Adipocyte (in vitro differentiated cells): ENCODE data around the gene CSF3R.

ENCODE experiments used
- DNase-seq: peaks from one replicate; pipeline ENCODE4 v3.0.0-alpha.2; 2015; ENCODE audit warnings: low read depth
- H3K27me3 ChIP-seq: replicated peaks from 2 replicates; pipeline ENCODE4 v1.7.0; 2013; ENCODE audit warnings: mild to moderate bottlenecking, low read length, moderate library complexity; ENCODE audit not compliant: control insufficient read depth, insufficient read depth
- H3K36me3 ChIP-seq: 2 replicates; pipeline ENCODE4 v1.7.0; 2013; ENCODE audit warnings: low read length, mild to moderate bottlenecking, moderate library complexity; ENCODE audit not compliant: control insufficient read depth, insufficient read depth, severe bottlenecking
- H3K4me1 ChIP-seq: 2 replicates; pipeline ENCODE4 v1.7.0; 2013; ENCODE audit warnings: mild to moderate bottlenecking, low read length, moderate library complexity; ENCODE audit not compliant: control insufficient read depth, insufficient read depth
- H3K4me3 ChIP-seq: 2 replicates; pipeline ENCODE4 v1.7.0; 2013; ENCODE audit warnings: mild to moderate bottlenecking, low read length, moderate library complexity
- H3K9ac ChIP-seq: 2 replicates; pipeline ENCODE4 v1.7.0; 2013; ENCODE audit warnings: mild to moderate bottlenecking, low read length, moderate library complexity
- H3K9me3 ChIP-seq: 2 replicates; pipeline ENCODE4 v1.7.0; 2013; ENCODE audit warnings: mild to moderate bottlenecking, low read length, moderate library complexity; ENCODE audit not compliant: control insufficient read depth

The CSF3R gene

GRCh38 chr1:36438715-36439114 is 44.0 kb downstream of the CSF3R start:
- H3K9me3 ChIP-seq = no peaks in the 10 kb centered on the region
- no peak overlapping the region for H3K4me3 ChIP-seq
- H3K4me1 ChIP-seq = peaks cover 28% of the 10 kb centered on the region
- H3K27me3 ChIP-seq = no peaks in the 10 kb centered on the region
- peaks cover 17% of the 10 kb centered on the region for H3K36me3 ChIP-seq
- DNase-seq = no peak
- no peak overlapping the region for H3K9ac ChIP-seq

- H3K4me3 ChIP-seq = no peak overlapping the region
- H3K9me3 ChIP-seq = no peaks in the 10 kb centered on the region
- H3K4me1 ChIP-seq = peaks cover 21% of the 10 kb centered on the region
- no peaks in the 10 kb centered on the region for H3K27me3 ChIP-seq
- DNase-seq = no peak
- H3K9ac ChIP-seq = no peak overlapping the region
- H3K36me3 ChIP-seq = peaks cover 27% of the 10 kb centered on the region
These were observed 45.9 kb downstream of the CSF3R start for GRCh38 chr1:36436821-36437220.

- Histone ChIP-seq H3K9me3 (no peaks in the 10 kb centered on the region), H3K4me1 (peaks cover 9% of the 10 kb centered on the region), H3K4me3 (no peak overlapping the region), H3K36me3 (peaks cover 33% of the 10 kb centered on the region), H3K9ac (no peak overlapping the region), H3K27me3 (no peaks in the 10 kb centered on the region)
- no peak for DNase-seq
These were observed 49.6 kb downstream of the CSF3R start for GRCh38 chr1:36433102-36433501.

GRCh38 chr1:36432616-36433015 is 50.1 kb downstream of the CSF3R start:
- H3K9ac ChIP-seq = no peak overlapping the region
- H3K27me3 ChIP-seq = no peaks in the 10 kb centered on the region
- no peak overlapping the region for H3K4me3 ChIP-seq
- no peak for DNase-seq
- H3K9me3 ChIP-seq = no peaks in the 10 kb centered on the region
- H3K4me1 ChIP-seq = peaks cover 9% of the 10 kb centered on the region
- peaks cover 31% of the 10 kb centered on the region for H3K36me3 ChIP-seq

GRCh38 chr1:36425791-36426190 is 56.9 kb downstream of the CSF3R start:
- Histone ChIP-seq H3K4me3 (no peak overlapping the region), H3K9me3 (no peaks in the 10 kb centered on the region), H3K27me3 (no peaks in the 10 kb centered on the region), H3K9ac (no peak overlapping the region), H3K36me3 (peaks cover 30% of the 10 kb centered on the region), H3K4me1 (no peaks in the 10 kb centered on the region)
- no peak for DNase-seq

GRCh38 chr1:36421649-36422048 is 61.1 kb downstream of the CSF3R start:
- no peaks in the 10 kb centered on the region for H3K9me3 ChIP-seq
- DNase-seq = no peak
- H3K27me3 ChIP-seq = no peaks in the 10 kb centered on the region

GRCh38 chr1:36420836-36421317 is 61.8 kb downstream of the CSF3R start:
- H3K36me3 ChIP-seq = peaks cover 27% of the 10 kb centered on the region
- no peaks in the 10 kb centered on the region for H3K27me3 ChIP-seq
- peak; percentile 95 for DNase-seq
- peaks cover 32% of the 10 kb centered on the region for H3K4me1 ChIP-seq
- peak overlapping the region; percentile 61 for H3K4me3 ChIP-seq
- H3K9ac ChIP-seq = peak overlapping the region; percentile 69
- H3K9me3 ChIP-seq = no peaks in the 10 kb centered on the region

More at GRCh38 chr1:36421649-36422048, 61.1 kb downstream of the CSF3R start:
- H3K4me1 ChIP-seq = peaks cover 32% of the 10 kb centered on the region
- H3K4me3 ChIP-seq = no peak overlapping the region
- H3K9ac ChIP-seq = no peak overlapping the region
- H3K36me3 ChIP-seq = peaks cover 28% of the 10 kb centered on the region

- H3K9me3 ChIP-seq = no peaks in the 10 kb centered on the region
- H3K4me1 ChIP-seq = peaks cover 32% of the 10 kb centered on the region
- no peaks in the 10 kb centered on the region for H3K27me3 ChIP-seq
- peak overlapping the region; percentile 61 for H3K4me3 ChIP-seq
- peak overlapping the region; percentile 69 for H3K9ac ChIP-seq
- DNase-seq = peak; percentile 39
- H3K36me3 ChIP-seq = peaks cover 23% of the 10 kb centered on the region
These were observed 62.3 kb downstream of the CSF3R start for GRCh38 chr1:36420409-36420808.

GRCh38 chr1:36419569-36419968 is 63.1 kb downstream of the CSF3R start:
- peaks cover 20% of the 10 kb centered on the region for H3K36me3 ChIP-seq
- H3K9ac ChIP-seq = peak overlapping the region; percentile 53
- no peak for DNase-seq
- peak overlapping the region; percentile 22 for H3K4me3 ChIP-seq
- H3K9me3 ChIP-seq = no peaks in the 10 kb centered on the region
- H3K4me1 ChIP-seq = peaks cover 32% of the 10 kb centered on the region
- no peaks in the 10 kb centered on the region for H3K27me3 ChIP-seq

GRCh38 chr1:36419140-36419539 is 63.6 kb downstream of the CSF3R start:
- H3K4me1 ChIP-seq = peaks cover 32% of the 10 kb centered on the region
- no peaks in the 10 kb centered on the region for H3K9me3 ChIP-seq
- peak overlapping the region; percentile 22 for H3K4me3 ChIP-seq
- DNase-seq = no peak
- H3K9ac ChIP-seq = peak overlapping the region; percentile 53
- peaks cover 16% of the 10 kb centered on the region for H3K36me3 ChIP-seq
- no peaks in the 10 kb centered on the region for H3K27me3 ChIP-seq

- Histone ChIP-seq H3K9ac (no peak overlapping the region), H3K9me3 (no peaks in the 10 kb centered on the region), H3K4me1 (peaks cover 32% of the 10 kb centered on the region), H3K4me3 (no peak overlapping the region), H3K36me3 (peaks cover 14% of the 10 kb centered on the region), H3K27me3 (no peaks in the 10 kb centered on the region)
- no peak for DNase-seq
These were observed 64.8 kb downstream of the CSF3R start for GRCh38 chr1:36417931-36418330.
